ACC112 (cell line): ENCODE data around the gene SPINT2.
"Not testable (repeated sequence)": the region's sequence is repeated elsewhere in the genome, so short reads cannot be mapped to it uniquely, and the experiment has no call there.

ENCODE experiments used
- H2AFZ ChIP-seq: fragments of 200-600 bp; sonication (generic); one replicate; pipeline ENCODE4 v1.6.0; 2017; ENCODE audit warnings: antibody characterized with exemption, low read length; ENCODE audit not compliant: unreplicated experiment
- H3K27ac ChIP-seq: fragments of 200-600 bp; sonication (generic); 2 replicates; pipeline ENCODE4 v1.5.1; 2014; ENCODE audit warnings: low read depth, mild to moderate bottlenecking, antibody characterized with exemption, low read length, moderate library complexity
- H3K27me3 ChIP-seq: fragments of 200-600 bp; sonication (generic); 2 replicates; pipeline ENCODE4 v1.6.1; 2014; ENCODE audit warnings: mild to moderate bottlenecking, antibody characterized with exemption, low read length, moderate library complexity, mixed read lengths; ENCODE audit not compliant: insufficient read depth
- H3K36me3 ChIP-seq: fragments of 200-600 bp; sonication (generic); 2 replicates; pipeline ENCODE4 v1.6.1; 2016; ENCODE audit warnings: mild to moderate bottlenecking, antibody characterized with exemption, low read length, moderate library complexity, mixed read lengths; ENCODE audit not compliant: insufficient read depth
- H3K4me1 ChIP-seq: fragments of 200-600 bp; sonication (generic); one replicate; pipeline ENCODE4 v1.6.1; 2016; ENCODE audit warnings: low read length, mixed read lengths; ENCODE audit not compliant: insufficient read depth, unreplicated experiment, control insufficient read depth
- H3K4me3 ChIP-seq: fragments of 200-600 bp; sonication (generic); 2 replicates; pipeline ENCODE4 v1.5.1; 2014; ENCODE audit warnings: mild to moderate bottlenecking, low read depth, low read length
- H3K79me2 ChIP-seq: fragments of 200-600 bp; sonication (generic); one replicate; pipeline ENCODE4 v1.6.0; 2016; ENCODE audit warnings: low read length; ENCODE audit not compliant: control insufficient read depth, unreplicated experiment, insufficient read depth

The SPINT2 gene

GRCh38 chr19:38253788-38254187 lies 10.6 kb upstream of the SPINT2 start:
- no peak overlapping the region for H3K4me3 ChIP-seq
- no peaks in the 10 kb centered on the region for H3K79me2 ChIP-seq
- no peak overlapping the region for H3K27ac ChIP-seq
- peaks cover 4% of the 10 kb centered on the region for H3K4me1 ChIP-seq
- H3K27me3 ChIP-seq = peaks cover 5% of the 10 kb centered on the region; the same call in 1 of the 2 replicates
- no peak overlapping the region for H2AFZ ChIP-seq
- no peaks in the 10 kb centered on the region for H3K36me3 ChIP-seq

GRCh38 chr19:38255383-38256014 lies 8.9 kb upstream of the SPINT2 start:
- no peak overlapping the region for H3K27ac ChIP-seq
- no peaks in the 10 kb centered on the region for H3K79me2 ChIP-seq
- peaks cover 4% of the 10 kb centered on the region for H3K4me1 ChIP-seq
- H3K4me3 ChIP-seq = no peak overlapping the region
- H3K27me3 ChIP-seq = peaks cover 5% of the 10 kb centered on the region; the same call in 1 of the 2 replicates
- no peak overlapping the region for H2AFZ ChIP-seq
- H3K36me3 ChIP-seq = no peaks in the 10 kb centered on the region

- not testable (repeated sequence) for H3K27me3 ChIP-seq, H3K27ac ChIP-seq, H3K36me3 ChIP-seq, H3K79me2 ChIP-seq, H2AFZ ChIP-seq, H3K4me1 ChIP-seq, H3K4me3 ChIP-seq
Measured at GRCh38 chr19:38261942-38262341, 2.4 kb upstream of the SPINT2 start.

- no peaks in the 10 kb centered on the region for H3K36me3 ChIP-seq
- 0 out of 2 replicates have a peak, but pooled peaks cover 3% of the 10 kb centered on the region for H3K27me3 ChIP-seq
- H3K79me2 ChIP-seq = no peaks in the 10 kb centered on the region
- H2AFZ ChIP-seq = no peak overlapping the region
- H3K27ac ChIP-seq = no peak overlapping the region
- H3K4me3 ChIP-seq = no peak overlapping the region
- no peaks in the 10 kb centered on the region for H3K4me1 ChIP-seq
Measured at GRCh38 chr19:38262585-38263268, 1.6 kb upstream of the SPINT2 start.

GRCh38 chr19:38263689-38264485 lies 486 bp upstream of the SPINT2 start:
- no peaks in the 10 kb centered on the region for H3K79me2 ChIP-seq
- H3K36me3 ChIP-seq = no peaks in the 10 kb centered on the region
- H3K27me3 ChIP-seq = 0 out of 2 replicates have a peak, but pooled peaks cover 3% of the 10 kb centered on the region
- no peaks in the 10 kb centered on the region for H3K4me1 ChIP-seq
- H2AFZ ChIP-seq = no peak overlapping the region
- no peak overlapping the region for H3K27ac ChIP-seq
- H3K4me3 ChIP-seq = peak overlapping the region; percentile 61

- Histone ChIP-seq H3K79me2 (no peaks in the 10 kb centered on the region), H3K4me1 (peaks cover 4% of the 10 kb centered on the region), H3K36me3 (no peaks in the 10 kb centered on the region), H3K4me3 (no peak overlapping the region), H3K27me3 (0 out of 2 replicates have a peak, but pooled peaks cover 3% of the 10 kb centered on the region), H3K27ac (no peak overlapping the region), H2AFZ (no peak overlapping the region)
Measured at GRCh38 chr19:38265213-38265861, 964 bp downstream of the SPINT2 start.

GRCh38 chr19:38265921-38266429 lies 1.6 kb downstream of the SPINT2 start:
- Histone ChIP-seq H3K27ac (no peak overlapping the region), H3K4me3 (no peak overlapping the region), H3K4me1 (peaks cover 10% of the 10 kb centered on the region), H3K36me3 (no peaks in the 10 kb centered on the region), H2AFZ (no peak overlapping the region), H3K27me3 (0 out of 2 replicates have a peak, but pooled peaks cover 3% of the 10 kb centered on the region), H3K79me2 (no peaks in the 10 kb centered on the region)

GRCh38 chr19:38266981-38267597 lies 2.7 kb downstream of the SPINT2 start:
- Histone ChIP-seq H3K27me3 (0 out of 2 replicates have a peak, but pooled peaks cover 3% of the 10 kb centered on the region), H3K4me3 (no peak overlapping the region), H3K27ac (no peak overlapping the region), H2AFZ (no peak overlapping the region), H3K4me1 (peaks cover 10% of the 10 kb centered on the region), H3K79me2 (no peaks in the 10 kb centered on the region), H3K36me3 (no peaks in the 10 kb centered on the region)

GRCh38 chr19:38267761-38268483 lies 3.5 kb downstream of the SPINT2 start:
- Histone ChIP-seq H3K4me1 (peaks cover 10% of the 10 kb centered on the region), H3K27me3 (0 out of 2 replicates have a peak, but pooled peaks cover 3% of the 10 kb centered on the region), H3K27ac (no peak overlapping the region), H3K36me3 (no peaks in the 10 kb centered on the region), H3K79me2 (no peaks in the 10 kb centered on the region), H2AFZ (no peak overlapping the region), H3K4me3 (no peak overlapping the region)
